ENCODE measurements around the gene TMBIM6.

The TMBIM6 gene

GRCh38 chr12:49705479-49706134 is 35.8 kb upstream of the TMBIM6 start (continued):
- TF ChIP-seq ZNF398 (tag by site-specific recombination; IDR thresholded peaks at IDR 0.05) (peak; percentile 17; the same call in 1 of the 2 replicates), EGR2 (tag by site-specific recombination; IDR thresholded peaks at IDR 0.05; ENCODE audit: low read depth) (peak; percentile 92)

DNA sequence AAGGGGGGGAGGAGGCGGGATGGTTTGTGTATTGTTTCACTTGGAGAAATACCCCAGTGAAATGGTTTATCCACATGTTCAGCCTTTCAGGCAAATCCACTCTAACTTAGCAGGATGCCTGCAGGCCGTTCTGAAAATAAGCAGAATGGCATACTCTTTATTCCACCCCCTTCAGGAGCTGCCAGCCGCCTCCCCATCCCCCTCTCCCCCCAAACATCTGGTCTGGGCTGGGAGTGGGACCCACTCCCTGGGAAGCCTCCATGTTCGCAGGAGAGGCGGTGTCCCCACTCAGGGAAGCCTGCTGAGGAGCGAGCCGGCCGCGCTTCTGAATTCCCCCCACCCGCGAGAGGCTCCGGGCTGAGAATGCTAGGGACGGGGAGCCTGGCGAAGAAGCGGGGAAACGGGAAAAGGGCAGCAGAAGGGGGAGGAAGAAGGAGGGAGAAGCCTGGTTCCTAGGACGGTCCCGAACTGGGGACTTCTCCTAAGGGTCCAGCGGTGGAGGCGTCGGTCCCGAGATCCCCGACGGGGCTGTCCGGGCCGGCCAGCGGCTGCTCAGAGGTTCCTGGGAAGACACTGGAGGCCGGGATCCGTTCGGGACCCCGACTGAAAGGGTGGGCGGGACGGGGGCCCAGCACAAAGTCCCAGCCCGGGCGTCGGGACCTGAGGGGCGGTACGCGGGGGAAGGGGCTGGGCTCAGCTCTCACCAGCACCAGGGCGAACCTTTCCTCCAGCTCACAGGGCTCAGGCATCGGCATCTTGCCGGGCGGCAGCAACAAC is 34.8 kb upstream of the TMBIM6 start:
- Histone ChIP-seq H3K9me3 (ENCODE audit: control insufficient read depth, insufficient read depth, low read depth, low read length) (no peaks in the 10 kb centered on the region), H3K36me3 (ENCODE audit: control insufficient read depth in 2 of 2, insufficient read depth in 1 of 2, low read length in 2 of 2) (no peaks in the 10 kb centered on the region), H3K4me3 (ENCODE audit: low read depth, low read length) (peak overlapping the region; percentile 65), H3K4me1 (ENCODE audit: control insufficient read depth, insufficient read depth, low read length) (peaks cover 5% of the 10 kb centered on the region), H3K27ac (ENCODE audit: extremely low read depth, low read depth, low read length) (peak overlapping the region; percentile 89; the same call in 1 of the 2 replicates)
- POLR2A ChIA-PET, result interaction anchor here (0.6 to 2.0 kb wide), 3 partner anchors 43 to 180 kb away, joined by 3 to 5 read pairs (median 4); no protein-coding TSS in a partner anchor
- CTCF ChIA-PET, result interaction anchor here (0.7 to 4.0 kb wide), 8 partner anchors 11 to 70 kb away, joined by 3 to 30 read pairs (median 4); partner anchors contain the start of gene TMBIM6
- TF ChIP-seq, protein P1, sequence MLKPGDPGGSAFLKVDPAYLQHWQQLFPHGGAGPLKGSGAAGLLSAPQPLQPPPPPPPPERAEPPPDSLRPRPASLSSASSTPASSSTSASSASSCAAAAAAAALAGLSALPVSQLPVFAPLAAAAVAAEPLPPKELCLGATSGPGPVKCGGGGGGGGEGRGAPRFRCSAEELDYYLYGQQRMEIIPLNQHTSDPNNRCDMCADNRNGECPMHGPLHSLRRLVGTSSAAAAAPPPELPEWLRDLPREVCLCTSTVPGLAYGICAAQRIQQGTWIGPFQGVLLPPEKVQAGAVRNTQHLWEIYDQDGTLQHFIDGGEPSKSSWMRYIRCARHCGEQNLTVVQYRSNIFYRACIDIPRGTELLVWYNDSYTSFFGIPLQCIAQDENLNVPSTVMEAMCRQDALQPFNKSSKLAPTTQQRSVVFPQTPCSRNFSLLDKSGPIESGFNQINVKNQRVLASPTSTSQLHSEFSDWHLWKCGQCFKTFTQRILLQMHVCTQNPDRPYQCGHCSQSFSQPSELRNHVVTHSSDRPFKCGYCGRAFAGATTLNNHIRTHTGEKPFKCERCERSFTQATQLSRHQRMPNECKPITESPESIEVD (tag by site-specific recombination; IDR thresholded peaks at IDR 0.05), result no peak
- TF ChIP-seq TCF7L2 (IDR thresholded peaks at IDR 0.05; ENCODE audit: borderline replicate concordance, low read depth, low read length), result no peak
- no peak for TF ChIP-seq ZNF350 (tag by site-specific recombination; IDR thresholded peaks at IDR 0.05)
- TF ChIP-seq ZNF2 (tag by site-specific recombination; IDR thresholded peaks at IDR 0.05), result no peak
- no peak for TF ChIP-seq ZNF354C (tag by site-specific recombination; IDR thresholded peaks at IDR 0.05; ENCODE audit: borderline replicate concordance, low read depth)
- no peak for TF ChIP-seq ZBTB44 (tag by site-specific recombination; IDR thresholded peaks at IDR 0.05)
- no peak for TF ChIP-seq ZNF426 (tag by site-specific recombination; IDR thresholded peaks at IDR 0.05)
- TF ChIP-seq ZNF266 (tag by site-specific recombination; IDR thresholded peaks at IDR 0.05; ENCODE audit: low read depth), result no peak
- no peak for TF ChIP-seq ZNF776 (tag by site-specific recombination; IDR thresholded peaks at IDR 0.05; ENCODE audit: borderline replicate concordance)
- TF ChIP-seq ZBTB7A (tag by site-specific recombination; IDR thresholded peaks at IDR 0.05; ENCODE audit: low read depth), result 0 out of 2 replicates have a peak, but pooled peaks have one; percentile 17
- TF ChIP-seq, protein P2, sequence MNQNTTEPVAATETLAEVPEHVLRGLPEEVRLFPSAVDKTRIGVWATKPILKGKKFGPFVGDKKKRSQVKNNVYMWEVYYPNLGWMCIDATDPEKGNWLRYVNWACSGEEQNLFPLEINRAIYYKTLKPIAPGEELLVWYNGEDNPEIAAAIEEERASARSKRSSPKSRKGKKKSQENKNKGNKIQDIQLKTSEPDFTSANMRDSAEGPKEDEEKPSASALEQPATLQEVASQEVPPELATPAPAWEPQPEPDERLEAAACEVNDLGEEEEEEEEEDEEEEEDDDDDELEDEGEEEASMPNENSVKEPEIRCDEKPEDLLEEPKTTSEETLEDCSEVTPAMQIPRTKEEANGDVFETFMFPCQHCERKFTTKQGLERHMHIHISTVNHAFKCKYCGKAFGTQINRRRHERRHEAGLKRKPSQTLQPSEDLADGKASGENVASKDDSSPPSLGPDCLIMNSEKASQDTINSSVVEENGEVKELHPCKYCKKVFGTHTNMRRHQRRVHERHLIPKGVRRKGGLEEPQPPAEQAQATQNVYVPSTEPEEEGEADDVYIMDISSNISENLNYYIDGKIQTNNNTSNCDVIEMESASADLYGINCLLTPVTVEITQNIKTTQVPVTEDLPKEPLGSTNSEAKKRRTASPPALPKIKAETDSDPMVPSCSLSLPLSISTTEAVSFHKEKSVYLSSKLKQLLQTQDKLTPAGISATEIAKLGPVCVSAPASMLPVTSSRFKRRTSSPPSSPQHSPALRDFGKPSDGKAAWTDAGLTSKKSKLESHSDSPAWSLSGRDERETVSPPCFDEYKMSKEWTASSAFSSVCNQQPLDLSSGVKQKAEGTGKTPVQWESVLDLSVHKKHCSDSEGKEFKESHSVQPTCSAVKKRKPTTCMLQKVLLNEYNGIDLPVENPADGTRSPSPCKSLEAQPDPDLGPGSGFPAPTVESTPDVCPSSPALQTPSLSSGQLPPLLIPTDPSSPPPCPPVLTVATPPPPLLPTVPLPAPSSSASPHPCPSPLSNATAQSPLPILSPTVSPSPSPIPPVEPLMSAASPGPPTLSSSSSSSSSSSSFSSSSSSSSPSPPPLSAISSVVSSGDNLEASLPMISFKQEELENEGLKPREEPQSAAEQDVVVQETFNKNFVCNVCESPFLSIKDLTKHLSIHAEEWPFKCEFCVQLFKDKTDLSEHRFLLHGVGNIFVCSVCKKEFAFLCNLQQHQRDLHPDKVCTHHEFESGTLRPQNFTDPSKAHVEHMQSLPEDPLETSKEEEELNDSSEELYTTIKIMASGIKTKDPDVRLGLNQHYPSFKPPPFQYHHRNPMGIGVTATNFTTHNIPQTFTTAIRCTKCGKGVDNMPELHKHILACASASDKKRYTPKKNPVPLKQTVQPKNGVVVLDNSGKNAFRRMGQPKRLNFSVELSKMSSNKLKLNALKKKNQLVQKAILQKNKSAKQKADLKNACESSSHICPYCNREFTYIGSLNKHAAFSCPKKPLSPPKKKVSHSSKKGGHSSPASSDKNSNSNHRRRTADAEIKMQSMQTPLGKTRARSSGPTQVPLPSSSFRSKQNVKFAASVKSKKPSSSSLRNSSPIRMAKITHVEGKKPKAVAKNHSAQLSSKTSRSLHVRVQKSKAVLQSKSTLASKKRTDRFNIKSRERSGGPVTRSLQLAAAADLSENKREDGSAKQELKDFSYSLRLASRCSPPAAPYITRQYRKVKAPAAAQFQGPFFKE (tag by site-specific recombination; IDR thresholded peaks at IDR 0.05; ENCODE audit: borderline replicate concordance), result no peak
- TF ChIP-seq ZNF26 (tag by site-specific recombination; IDR thresholded peaks at IDR 0.05), result no peak
- TF ChIP-seq ZNF580 (tag by site-specific recombination; IDR thresholded peaks at IDR 0.05), result no peak
- TF ChIP-seq SP3 (tag by site-specific recombination; IDR thresholded peaks at IDR 0.05), result no peak
- TF ChIP-seq KLF9 (tag by site-specific recombination; IDR thresholded peaks at IDR 0.05; ENCODE audit: low read depth), result peak; percentile 38
- TF ChIP-seq BCL11A (tag by site-specific recombination; IDR thresholded peaks at IDR 0.05; ENCODE audit: low read depth), result no peak
